Caco-2 (cell line): ENCODE measurements around the gene WWC2. TPM values are rescaled to one million over a fixed set of nuclear protein-coding genes. Genes with fewer than 3 reads are reported as not detected.

Experiments
- BruUV-seq: library from RNA; stranded (reverse); fragments of 400-500 nt; replicated peaks from 2 replicates; lab custom pipeline; 2021; lab: Mats Ljungman, UMichigan
- CTCF ChIA-PET: fragments of 300-600 bp; sonication (Branson Sonifier 250); formaldehyde crosslinking; loops from one replicate; lab custom pipeline; 2022; ENCODE audit warnings: antibody characterized with exemption; lab: Charles Lee
- POLR2A ChIA-PET: fragments of 300-600 bp; sonication (Branson Sonifier 250); formaldehyde crosslinking; loops from one replicate; lab custom pipeline; 2022; ENCODE audit warnings: antibody characterized with exemption; lab: Charles Lee
- DNase-seq, 2 experiments: peaks; one replicate each; pipeline versions ENCODE4 v3.0.0 to v3.0.0-alpha.2; 2020 to 2022
- H3K27me3 ChIP-seq: replicated peaks from 2 replicates; pipeline ENCODE4 v1.6.0; 2011; ENCODE audit warnings: low read length; ENCODE audit not compliant: control insufficient read depth, insufficient read depth
- H3K36me3 ChIP-seq: 2 replicates; pipeline ENCODE4 v1.5.1; 2011; ENCODE audit warnings: low read length; ENCODE audit not compliant: control insufficient read depth, insufficient read depth
- H3K4me1 ChIP-seq: fragments of 250-450 bp; sonication (Bioruptor Pico); 2 replicates; pipeline ENCODE4 v1.5.1; 2020; ENCODE audit warnings: mild to moderate bottlenecking
- H3K4me3 ChIP-seq: 2 replicates; pipeline ENCODE4 v1.5.1; 2011; ENCODE audit warnings: low read depth, mild to moderate bottlenecking, control low read depth, low read length
- H3K9me3 ChIP-seq: fragments of 250-450 bp; sonication (Bioruptor Pico); 2 replicates; pipeline ENCODE4 v1.5.1; 2020; ENCODE audit warnings: mild to moderate bottlenecking, moderate library complexity
- H3K27ac Mint-ChIP-seq: one replicate; pipeline ENCODE4 v1.8.0; 2022; ENCODE audit warnings: mixed read lengths; ENCODE audit not compliant: unreplicated experiment
- H3K27me3 Mint-ChIP-seq: one replicate; pipeline ENCODE4 v1.8.0; 2022; ENCODE audit warnings: mixed read lengths; ENCODE audit not compliant: insufficient read depth, unreplicated experiment
- H3K36me3 Mint-ChIP-seq: one replicate; pipeline ENCODE4 v1.8.0; 2022; ENCODE audit warnings: mild to moderate bottlenecking, mixed read lengths; ENCODE audit not compliant: insufficient read depth, unreplicated experiment
- H3K4me1 Mint-ChIP-seq: one replicate; pipeline ENCODE4 v1.8.0; 2022; ENCODE audit warnings: low read depth, mixed read lengths; ENCODE audit not compliant: unreplicated experiment
- H3K4me3 Mint-ChIP-seq: one replicate; pipeline ENCODE4 v1.8.0; 2022; ENCODE audit warnings: mild to moderate bottlenecking, moderate library complexity, mixed read lengths; ENCODE audit not compliant: unreplicated experiment
- H3K9me3 Mint-ChIP-seq: one replicate; pipeline ENCODE4 v1.8.0; 2022; ENCODE audit warnings: mixed read lengths; ENCODE audit not compliant: unreplicated experiment
- CTCF ChIP-seq, 2 experiments: fragments of 200-600 bp in 1 of 2; IDR thresholded peaks; 1 replicate in 1 of 2; 2 replicates in 1 of 2; pipeline versions ENCODE4 v1.5.1 to v1.8.0; 2011 to 2022; ENCODE audit warnings: antibody characterized with exemption in 1 of 2, control low read depth in 1 of 2, inconsistent platforms in 1 of 2, low read depth in 1 of 2, low read length in 1 of 2, mild to moderate bottlenecking in 1 of 2, moderate library complexity in 1 of 2; ENCODE audit not compliant: insufficient read depth in 1 of 2, severe bottlenecking in 1 of 2, unreplicated experiment in 1 of 2
- intact Hi-C: fragments of 100-400 bp; cut with micrococcal nuclease; formaldehyde crosslinking; loops from one replicate; pipeline ENCODE4 v1.10.0; 2022; ENCODE audit not compliant: unreplicated experiment
- total RNA-seq: library from RNA; stranded (reverse); gene quantifications from 2 replicates; pipeline ENCODE4 v1.2.3, GENCODE V29; 2022

The WWC2 gene
- total RNA-seq, 1 experiment from 2014 or later = 126 TPM

DNA sequence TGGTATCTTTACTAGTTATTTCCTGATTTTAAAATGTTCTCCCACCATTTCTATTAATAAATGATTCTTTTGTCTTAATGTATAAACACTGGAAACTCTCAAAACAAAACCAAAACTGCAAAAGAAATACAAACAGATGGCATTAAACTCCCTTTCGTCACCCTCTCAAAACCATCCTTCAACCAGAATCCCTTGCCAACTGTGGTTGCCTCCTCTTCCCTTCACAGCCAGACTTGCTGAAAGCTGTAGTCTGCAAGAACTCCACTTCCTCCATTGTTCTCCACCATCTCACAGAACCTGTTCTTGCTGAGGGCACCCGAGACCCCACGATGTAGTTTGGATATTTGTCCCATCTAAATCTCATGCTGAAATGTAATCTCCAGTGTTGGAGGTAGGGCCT lies 96.5 kb downstream of the WWC2 start:
- Mint-ChIP-seq H3K4me1 (peaks cover 16% of the 10 kb centered on the region), H3K4me3 (no peak overlapping the region), H3K9me3 (no peaks in the 10 kb centered on the region), H3K27me3 (no peaks in the 10 kb centered on the region), H3K27ac (peak overlapping the region; percentile 45), H3K36me3 (peaks cover 47% of the 10 kb centered on the region)
- BruUV-seq = no TSS peak
- Histone ChIP-seq H3K36me3 (0 out of 2 replicates have a peak, but pooled peaks cover 1% of the 10 kb centered on the region), H3K27me3 (no peaks in the 10 kb centered on the region), H3K9me3 (no peaks in the 10 kb centered on the region), H3K4me1 (peaks cover 8% of the 10 kb centered on the region), H3K4me3 (no peak overlapping the region)
- no peak for TF ChIP-seq CTCF (IDR thresholded peaks at IDR 0.05; ENCODE audit: insufficient read depth in 1 of 2, low read depth in 1 of 2, low read length in 1 of 2, severe bottlenecking in 1 of 2, unreplicated experiment in 1 of 2)
- CTCF ChIA-PET = no interaction called here
- DNase-seq = no peak
- intact Hi-C loops = no loop called here
- POLR2A ChIA-PET = no interaction called here

DNA sequence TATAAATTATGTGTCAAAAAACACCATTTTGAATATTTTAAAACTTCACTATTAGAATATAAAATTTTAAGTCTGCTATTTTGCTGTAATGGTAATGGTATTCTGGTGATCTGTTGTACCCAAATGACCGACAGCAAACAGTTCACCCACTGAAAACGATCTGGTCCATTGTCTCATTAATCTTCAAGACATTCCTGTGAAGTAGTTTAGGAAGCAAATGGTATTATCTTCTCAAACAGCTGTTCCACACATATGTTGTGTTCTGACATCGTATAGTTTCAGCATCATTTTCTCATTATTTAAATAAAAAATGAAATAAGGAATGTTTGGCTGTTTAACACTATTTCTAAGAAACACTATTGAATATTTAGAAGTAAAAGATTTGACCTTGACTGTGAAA lies 98.1 kb downstream of the WWC2 start:
- CTCF ChIA-PET = no interaction called here

DNA sequence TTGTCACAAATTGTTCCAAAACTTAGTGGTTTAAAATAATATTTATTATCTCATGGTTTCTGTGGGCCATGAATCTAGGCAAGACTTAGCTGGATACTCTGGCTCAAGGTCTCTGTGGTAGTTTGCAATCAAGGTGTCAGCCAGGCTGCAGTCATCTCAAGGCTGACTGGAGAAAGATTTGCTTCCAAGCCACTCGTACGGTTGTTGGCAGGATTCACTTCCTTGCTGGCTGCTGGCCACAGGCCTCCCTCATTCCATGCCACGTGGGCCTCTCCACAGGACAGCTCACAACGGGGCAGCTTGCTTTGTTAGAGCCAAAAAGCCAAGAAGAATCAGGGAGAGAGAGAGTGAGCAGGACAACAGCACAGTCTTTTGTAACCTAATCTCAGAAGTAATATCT lies 101.4 kb downstream of the WWC2 start:
- CTCF ChIA-PET = no interaction called here
- POLR2A ChIA-PET = no interaction called here
- Mint-ChIP-seq H3K9me3 (no peaks in the 10 kb centered on the region), H3K36me3 (peaks cover 44% of the 10 kb centered on the region), H3K27ac (no peak overlapping the region), H3K27me3 (no peaks in the 10 kb centered on the region), H3K4me3 (no peak overlapping the region), H3K4me1 (peaks cover 18% of the 10 kb centered on the region)
- Histone ChIP-seq H3K9me3 (no peaks in the 10 kb centered on the region), H3K36me3 (0 out of 2 replicates have a peak, but pooled peaks cover 1% of the 10 kb centered on the region), H3K27me3 (no peaks in the 10 kb centered on the region), H3K4me1 (no peaks in the 10 kb centered on the region; the same call in 1 of the 2 replicates), H3K4me3 (no peak overlapping the region)
- no peak for DNase-seq
- BruUV-seq = no TSS peak
- no peak for TF ChIP-seq CTCF (IDR thresholded peaks at IDR 0.05; ENCODE audit: insufficient read depth in 1 of 2, low read depth in 1 of 2, low read length in 1 of 2, severe bottlenecking in 1 of 2, unreplicated experiment in 1 of 2)
- intact Hi-C loops = no loop called here

More for the DNA sequence above, 98.1 kb downstream of the WWC2 start:
- POLR2A ChIA-PET = no interaction called here
- DNase-seq = no peak
- Histone ChIP-seq H3K9me3 (no peaks in the 10 kb centered on the region), H3K4me3 (no peak overlapping the region), H3K27me3 (no peaks in the 10 kb centered on the region), H3K4me1 (peaks cover under 1% of the 10 kb centered on the region; the same call in 1 of the 2 replicates), H3K36me3 (0 out of 2 replicates have a peak, but pooled peaks cover 1% of the 10 kb centered on the region)
- BruUV-seq = no TSS peak
- Mint-ChIP-seq H3K27ac (no peak overlapping the region), H3K9me3 (no peaks in the 10 kb centered on the region), H3K4me3 (no peak overlapping the region), H3K4me1 (peaks cover 18% of the 10 kb centered on the region), H3K27me3 (no peaks in the 10 kb centered on the region), H3K36me3 (peaks cover 44% of the 10 kb centered on the region)
- intact Hi-C loops = no loop called here
- TF ChIP-seq CTCF (IDR thresholded peaks at IDR 0.05; ENCODE audit: insufficient read depth in 1 of 2, low read depth in 1 of 2, low read length in 1 of 2, severe bottlenecking in 1 of 2, unreplicated experiment in 1 of 2) = no peak
